Measurements from ENCODE around the gene TANGO2.

- TF ChIP-seq SIN3A (conservative IDR thresholded peaks at IDR 0.05 in 1 of 2, IDR thresholded peaks at IDR 0.05 in 1 of 2; ENCODE audit: low read depth in 1 of 2, low read length in 2 of 2) (no peak), ATF2 (IDR thresholded peaks at IDR 0.05; ENCODE audit: low read length) (no peak), POLR2A (IDR thresholded peaks at IDR 0.05; ENCODE audit: control extremely low read depth in 1 of 2, low read depth in 2 of 2, low read length in 2 of 2) (no peak), YY1 (IDR thresholded peaks at IDR 0.05; ENCODE audit: low read depth, low read length) (no peak), CTCF (IDR thresholded peaks at IDR 0.05; ENCODE audit: control extremely low read depth in 1 of 3, insufficient read depth in 1 of 3, low read depth in 1 of 3, low read length in 3 of 3) (no peak), JUND (IDR thresholded peaks at IDR 0.05; ENCODE audit: low read length) (no peak), PHF8 (conservative IDR thresholded peaks at IDR 0.05; ENCODE audit: low read depth, low read length) (no peak), EZH2 (IDR thresholded peaks at IDR 0.05; ENCODE audit: low read depth, low read length, severe bottlenecking) (no peak), EP300 (IDR thresholded peaks at IDR 0.05; ENCODE audit: borderline replicate concordance in 1 of 2, low read depth in 2 of 2, low read length in 2 of 2) (no peak), EGR1 (IDR thresholded peaks at IDR 0.05; ENCODE audit: borderline replicate concordance, low read depth, low read length) (no peak), POLR2AphosphoS5 (IDR thresholded peaks at IDR 0.05; ENCODE audit: low read depth, low read length) (no peak)
Measured at GRCh38 chr22:20034143-20034542, 13.2 kb downstream of the TANGO2 start.

Data from H1 (cell line).